Measurements from ENCODE around the gene HDGFL1.

HDGFL1 gene

DNA sequence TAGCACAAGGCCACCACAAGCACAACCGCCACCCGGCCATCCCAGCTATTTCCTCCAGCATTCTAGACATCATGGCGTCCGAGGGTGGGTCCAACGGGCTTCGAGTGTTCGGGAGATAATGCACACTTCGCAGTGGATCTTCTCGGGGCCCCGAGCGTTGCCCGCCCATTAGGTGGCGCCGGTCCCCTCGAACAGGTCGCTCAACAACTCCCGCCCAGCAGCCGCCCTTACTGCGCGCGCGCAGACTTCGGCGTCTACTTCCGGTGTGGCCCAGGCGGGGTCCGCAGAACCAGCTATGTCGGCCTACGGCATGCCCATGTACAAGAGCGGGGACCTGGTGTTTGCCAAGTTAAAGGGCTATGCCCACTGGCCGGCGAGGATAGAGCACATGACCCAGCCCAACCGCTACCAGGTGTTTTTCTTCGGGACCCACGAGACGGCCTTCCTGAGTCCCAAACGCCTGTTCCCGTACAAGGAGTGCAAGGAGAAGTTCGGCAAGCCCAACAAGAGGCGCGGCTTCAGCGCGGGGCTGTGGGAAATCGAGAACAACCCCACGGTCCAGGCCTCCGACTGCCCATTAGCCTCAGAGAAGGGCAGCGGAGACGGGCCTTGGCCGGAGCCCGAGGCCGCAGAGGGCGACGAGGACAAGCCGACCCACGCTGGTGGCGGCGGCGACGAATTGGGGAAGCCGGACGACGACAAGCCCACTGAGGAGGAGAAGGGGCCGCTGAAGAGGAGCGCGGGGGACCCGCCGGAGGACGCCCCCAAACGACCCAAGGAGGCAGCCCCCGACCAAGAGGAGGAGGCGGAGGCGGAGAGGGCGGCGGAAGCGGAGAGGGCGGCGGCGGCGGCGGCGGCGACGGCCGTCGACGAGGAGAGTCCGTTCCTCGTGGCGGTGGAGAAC lies at the start of gene HDGFL1:
Gene HDGFL1 (plus strand): TSS at position 286 of the 904 bp plus-strand sequence. CDS start 10 bp downstream, at position 296.
- no peak for DNase-seq (ENCODE audit: low spot score)

GRCh38 chr6:22521035-22521434 lies 48.3 kb upstream of the HDGFL1 start:
- DNase-seq (ENCODE audit: low spot score), result no peak

DNA sequence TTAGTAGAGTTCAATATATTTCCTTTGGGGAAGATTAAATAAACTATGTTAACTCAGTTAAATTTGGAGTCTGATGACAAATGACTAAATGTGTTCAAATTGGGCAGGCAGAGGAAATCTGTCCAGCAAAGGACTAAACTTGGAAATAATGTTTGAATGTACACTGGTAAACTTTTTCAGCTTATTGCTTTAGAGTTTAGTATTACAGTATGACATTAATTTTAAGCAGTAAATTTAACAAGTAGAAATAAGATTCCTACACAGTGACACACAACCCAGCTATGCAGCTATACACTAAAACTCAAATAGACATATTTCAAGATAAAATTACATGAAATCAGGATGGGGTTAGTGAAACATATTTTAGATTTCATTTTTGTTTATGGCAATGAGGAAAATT lies 42.6 kb upstream of the HDGFL1 start:
- no peak for DNase-seq (ENCODE audit: low spot score)

DNA sequence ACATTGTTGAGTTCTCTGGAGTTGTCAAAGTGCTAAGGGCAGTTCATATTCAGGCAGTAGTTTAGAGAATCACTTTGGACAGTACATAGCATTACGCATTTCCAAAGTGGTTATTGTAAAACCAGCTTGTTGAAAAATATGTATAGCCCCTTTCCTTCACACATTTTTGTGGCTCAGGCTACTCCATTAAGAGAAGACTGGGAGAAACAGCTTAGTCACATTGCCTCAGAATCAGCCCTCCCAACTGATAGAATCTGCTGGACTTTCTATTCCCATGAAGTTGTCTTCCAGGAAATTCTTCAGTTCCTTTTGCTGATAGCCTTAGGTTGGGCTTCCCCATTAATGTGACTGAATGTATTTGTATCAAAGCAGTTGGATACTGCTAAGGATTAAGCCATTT lies 39.5 kb upstream of the HDGFL1 start:
- no peak for DNase-seq (ENCODE audit: low spot score)

DNA sequence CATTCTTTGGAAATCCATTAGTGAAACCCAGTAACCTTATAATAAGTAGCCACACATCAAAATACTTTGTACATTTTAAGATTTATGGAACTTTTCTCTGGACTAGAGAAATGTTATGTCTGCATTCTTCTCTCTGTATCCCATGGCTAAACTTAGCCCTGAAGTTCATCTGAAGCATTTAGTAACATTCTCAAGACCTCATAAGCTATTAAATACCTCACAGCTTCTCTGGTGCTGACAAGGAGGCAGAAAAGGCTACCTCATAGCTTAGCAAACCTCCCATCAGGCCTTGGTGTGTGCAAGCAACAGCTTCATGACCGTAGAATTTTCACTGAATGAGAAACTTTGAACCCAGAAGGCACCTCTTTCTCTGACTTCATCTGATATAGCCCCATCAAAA lies 38.9 kb upstream of the HDGFL1 start:
- no peak for DNase-seq (ENCODE audit: low spot score)

DNA sequence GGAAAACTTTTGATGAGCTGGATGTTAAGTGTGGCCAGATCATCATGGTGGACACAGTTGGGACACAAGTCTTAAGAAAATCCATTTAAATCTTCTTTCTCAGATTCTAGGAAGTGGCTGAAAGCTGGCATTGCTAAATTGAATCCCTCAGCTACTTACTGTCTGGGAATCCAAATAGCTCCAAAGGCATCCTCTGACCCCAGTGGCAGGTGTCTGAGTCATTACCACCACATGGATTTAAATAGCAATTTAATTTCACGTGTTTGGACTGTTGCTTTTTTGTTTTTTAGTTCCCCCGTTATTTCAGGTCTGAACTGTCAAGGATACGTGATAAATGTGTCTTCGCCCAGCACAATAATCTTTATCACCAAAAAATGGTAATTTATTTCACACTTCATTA lies 33.2 kb upstream of the HDGFL1 start:
- DNase-seq (ENCODE audit: low spot score), result no peak

DNA sequence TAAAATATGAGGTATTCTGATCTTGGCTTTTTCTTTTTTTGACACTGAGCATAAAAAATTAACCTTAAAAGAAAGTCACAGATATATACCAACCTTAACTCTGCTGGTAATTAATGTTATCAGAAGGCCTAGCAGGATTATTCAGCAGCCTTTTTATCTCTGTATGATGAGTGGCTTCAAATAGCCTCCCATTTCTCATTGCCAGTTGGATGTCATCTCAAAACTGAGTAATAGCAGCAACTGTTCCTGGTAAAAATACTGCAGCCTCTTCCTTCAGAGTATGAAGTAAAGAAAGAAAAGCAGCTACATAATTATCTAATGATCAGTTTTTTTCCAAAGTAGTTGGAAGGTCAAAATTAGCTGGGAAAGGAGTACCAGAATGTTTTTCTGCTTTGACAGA lies 24.9 kb upstream of the HDGFL1 start:
- DNase-seq (ENCODE audit: low spot score), result no peak

- no peak for DNase-seq (ENCODE audit: low spot score)
Observed at GRCh38 chr6:22545051-22545450, 24.3 kb upstream of the HDGFL1 start.

DNA sequence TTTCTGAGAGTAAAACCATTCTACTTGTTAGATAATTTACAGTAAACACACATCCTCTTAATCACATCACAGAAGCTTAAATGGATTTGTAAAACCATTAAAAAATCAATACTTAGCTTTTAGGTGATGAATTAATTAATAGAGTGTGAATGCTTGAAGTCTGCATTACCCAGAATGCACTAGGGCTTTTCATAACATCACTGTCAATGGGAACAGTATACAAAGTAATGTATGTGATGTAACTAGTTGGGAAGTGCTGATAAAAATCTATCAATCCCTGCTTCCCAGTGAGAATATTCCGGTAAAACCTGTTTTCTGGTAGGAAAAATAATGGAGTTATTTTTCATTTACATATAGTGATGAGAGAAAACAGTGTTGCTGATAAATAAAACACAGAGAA lies 23.1 kb upstream of the HDGFL1 start:
- no peak for DNase-seq (ENCODE audit: low spot score)

GRCh38 chr6:22550971-22551670 lies 18.2 kb upstream of the HDGFL1 start:
- DNase-seq (ENCODE audit: low spot score), result no peak

DNA sequence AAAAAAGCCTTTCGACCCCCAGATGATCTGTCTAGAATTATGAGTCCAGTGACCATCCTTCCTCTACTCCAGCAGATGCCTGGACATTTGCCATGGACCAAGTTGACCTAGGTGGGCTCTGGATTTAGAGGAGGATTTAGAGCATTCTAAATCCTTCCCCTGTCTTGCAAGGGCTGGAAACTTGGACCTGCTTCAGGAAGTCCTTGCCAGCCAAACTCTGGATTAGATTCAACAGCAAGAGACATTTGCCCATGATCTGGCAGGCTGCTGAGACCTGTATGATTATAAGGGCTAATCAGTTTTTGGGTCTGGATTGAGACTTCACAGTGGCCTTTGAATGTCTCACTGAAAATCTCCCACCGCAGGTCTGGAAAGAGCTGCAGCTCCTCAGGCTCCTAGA lies 13.1 kb upstream of the HDGFL1 start:
- DNase-seq (ENCODE audit: low spot score), result no peak

DNA sequence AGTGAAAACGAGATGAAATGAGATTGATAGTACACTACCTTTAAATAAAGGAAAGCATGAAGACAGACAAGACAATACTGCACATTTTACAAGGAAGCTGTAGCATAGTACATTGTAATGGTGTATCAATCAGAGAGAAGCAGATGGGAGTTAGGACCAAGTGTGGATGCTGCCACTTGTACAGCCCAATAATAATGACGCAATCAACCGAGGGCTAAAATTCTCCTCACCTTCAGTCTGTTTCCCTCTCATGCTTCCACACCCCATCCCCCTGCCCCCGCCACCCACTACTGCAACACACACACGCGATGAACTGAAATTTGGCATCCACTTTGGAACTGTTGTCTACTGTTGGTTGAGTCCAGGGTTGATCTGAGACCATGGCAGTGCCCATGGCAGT lies 12.4 kb upstream of the HDGFL1 start:
- DNase-seq (ENCODE audit: low spot score), result no peak

DNA sequence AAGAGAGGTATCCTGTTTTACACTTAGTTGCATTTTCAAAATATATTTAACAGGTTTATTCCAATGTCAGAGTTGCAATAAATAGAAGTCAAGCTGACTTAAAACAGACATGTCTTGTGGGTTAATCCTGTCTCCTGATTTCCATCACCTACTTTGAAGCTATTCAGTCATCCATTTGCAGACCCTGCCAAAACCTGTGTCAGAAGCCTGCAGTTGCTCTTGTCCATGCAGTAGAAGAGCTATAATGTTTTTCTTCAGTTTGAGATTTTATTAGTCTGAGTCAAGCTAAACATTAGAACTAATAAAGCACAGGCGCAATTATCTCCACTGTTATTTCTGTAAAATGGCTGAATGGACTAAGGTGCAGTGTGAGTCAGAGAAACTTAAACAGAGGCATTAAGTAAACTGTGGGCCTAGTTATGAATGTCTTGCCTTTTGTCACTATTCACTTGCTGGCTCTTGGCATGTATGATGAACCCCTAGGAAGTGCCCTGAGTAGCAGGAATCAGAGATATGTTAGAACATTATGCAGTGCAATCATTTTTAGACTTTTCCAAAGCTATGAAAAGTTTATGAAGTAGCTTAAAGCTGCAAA lies 11.0 kb upstream of the HDGFL1 start:
- no peak for DNase-seq (ENCODE audit: low spot score)

DNA sequence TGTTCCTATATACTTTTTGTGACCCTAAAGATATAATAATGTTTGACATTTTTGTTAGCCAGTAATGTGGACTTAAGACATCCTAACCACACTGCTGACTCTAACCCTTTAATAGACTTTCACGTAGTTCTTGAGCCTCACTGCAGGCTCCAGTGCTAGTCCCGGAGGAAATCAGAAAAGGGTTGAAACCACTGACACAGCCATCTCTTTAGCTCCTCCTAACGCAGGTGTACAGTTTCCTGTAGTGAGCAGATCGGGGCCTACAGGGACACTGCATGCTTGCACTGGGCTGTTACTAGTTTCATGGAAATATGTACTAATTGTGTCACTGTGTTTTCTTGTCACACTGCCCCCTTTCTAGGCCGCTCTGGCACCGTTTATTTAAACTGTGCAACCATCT lies 512 bp upstream of the HDGFL1 start:
- no peak for DNase-seq (ENCODE audit: low spot score)

DNA sequence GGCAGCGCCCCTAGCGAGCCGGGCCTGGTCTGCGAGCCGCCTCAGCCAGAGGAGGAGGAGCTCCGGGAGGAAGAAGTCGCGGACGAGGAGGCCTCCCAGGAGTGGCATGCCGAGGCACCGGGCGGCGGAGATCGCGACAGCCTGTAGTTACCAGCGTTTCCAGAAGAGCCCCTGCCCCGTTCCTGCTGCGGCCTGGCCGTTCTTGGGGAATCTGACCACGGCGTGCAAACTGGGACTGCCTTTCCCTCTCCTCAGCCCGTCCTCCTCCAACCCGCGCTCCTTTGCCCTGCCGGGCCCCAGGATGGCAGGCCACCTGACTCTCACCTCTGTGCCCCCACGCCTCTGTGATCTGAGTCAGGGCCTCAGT lies 802 bp downstream of the HDGFL1 start:
- no peak for DNase-seq (ENCODE audit: low spot score)

- DNase-seq (ENCODE audit: low spot score), result no peak
Observed at GRCh38 chr6:22575190-22575589, 5.8 kb downstream of the HDGFL1 start.

GRCh38 chr6:22579439-22579838 lies 10.1 kb downstream of the HDGFL1 start:
- DNase-seq (ENCODE audit: low spot score), result no peak

DNA sequence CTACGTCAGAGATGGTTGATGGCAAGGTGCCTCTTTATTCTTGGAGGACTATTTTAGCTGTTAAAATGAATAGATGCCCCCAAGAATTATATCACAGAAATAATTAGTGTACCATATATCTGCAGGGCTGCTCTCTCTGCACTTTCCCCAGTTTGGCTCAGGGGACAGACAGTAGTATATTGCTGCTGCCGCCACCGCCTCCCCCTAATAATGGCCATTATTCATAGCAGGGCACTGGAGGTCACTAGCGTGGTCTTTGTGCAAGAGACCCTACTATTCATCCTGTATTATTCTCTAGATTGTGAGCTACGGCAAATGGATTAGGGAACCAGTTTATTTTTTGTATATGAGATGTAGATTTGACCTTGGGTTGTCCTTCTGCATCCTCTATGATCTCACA lies 11.0 kb downstream of the HDGFL1 start:
- no peak for DNase-seq (ENCODE audit: low spot score)

DNA sequence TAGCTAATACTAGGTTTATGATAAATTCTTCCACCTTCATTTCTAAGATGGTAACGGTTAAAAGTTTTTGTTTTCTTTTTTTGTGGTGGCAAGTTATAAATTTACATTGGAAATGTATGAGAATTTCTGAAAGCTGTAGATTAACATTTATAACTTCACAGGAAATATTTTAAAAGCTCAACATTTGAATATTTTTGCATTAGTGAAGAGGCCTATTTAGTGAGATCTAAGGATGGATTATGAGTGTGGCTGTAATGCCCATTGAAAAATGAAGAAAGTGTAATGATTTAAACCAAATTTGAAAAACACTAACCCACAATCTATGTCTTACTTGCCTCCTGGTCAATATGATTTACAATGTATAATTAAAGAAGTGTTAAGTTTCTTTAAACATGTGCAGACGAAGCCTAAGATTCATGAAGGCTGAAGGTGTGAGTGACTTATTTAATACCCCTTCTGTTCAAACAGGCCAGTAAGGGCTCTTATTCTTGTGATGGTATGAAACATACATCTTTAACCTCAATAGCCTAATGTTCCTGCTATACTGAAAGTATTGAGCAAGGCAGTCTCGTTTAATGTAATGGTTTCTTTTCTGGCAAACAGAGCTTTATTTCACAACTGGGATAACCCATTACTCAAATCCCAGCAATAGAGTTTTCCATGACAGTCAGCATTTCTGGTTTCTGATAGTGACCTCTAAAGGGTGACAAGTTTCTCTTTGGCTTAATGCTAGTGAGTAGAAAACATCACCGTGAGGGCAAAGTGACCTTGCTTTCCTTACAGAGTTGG lies 13.2 kb downstream of the HDGFL1 start:
- DNase-seq (ENCODE audit: low spot score), result no peak

- DNase-seq (ENCODE audit: low spot score), result no peak
Observed at GRCh38 chr6:22583230-22583629, 13.9 kb downstream of the HDGFL1 start.

DNA sequence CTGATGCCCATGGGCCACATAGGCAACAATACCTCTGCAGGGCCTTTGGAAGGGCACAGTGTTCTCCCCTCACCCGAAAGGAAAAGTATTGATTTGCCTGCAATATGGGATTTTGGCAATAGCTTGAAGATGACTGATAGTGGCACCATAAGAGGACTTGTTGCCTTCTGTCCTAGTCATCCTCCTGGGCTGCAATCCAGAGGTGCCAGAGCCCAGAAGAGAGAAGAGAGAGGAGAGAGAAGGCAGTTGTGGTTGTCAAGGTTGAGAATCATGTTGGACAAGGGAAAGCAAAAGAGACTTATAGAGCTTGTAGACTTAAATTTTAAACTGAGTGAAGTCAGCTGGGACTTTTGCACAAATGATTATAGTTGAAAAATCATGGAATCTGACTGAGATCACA lies 14.6 kb downstream of the HDGFL1 start:
- DNase-seq (ENCODE audit: low spot score), result no peak

DNA sequence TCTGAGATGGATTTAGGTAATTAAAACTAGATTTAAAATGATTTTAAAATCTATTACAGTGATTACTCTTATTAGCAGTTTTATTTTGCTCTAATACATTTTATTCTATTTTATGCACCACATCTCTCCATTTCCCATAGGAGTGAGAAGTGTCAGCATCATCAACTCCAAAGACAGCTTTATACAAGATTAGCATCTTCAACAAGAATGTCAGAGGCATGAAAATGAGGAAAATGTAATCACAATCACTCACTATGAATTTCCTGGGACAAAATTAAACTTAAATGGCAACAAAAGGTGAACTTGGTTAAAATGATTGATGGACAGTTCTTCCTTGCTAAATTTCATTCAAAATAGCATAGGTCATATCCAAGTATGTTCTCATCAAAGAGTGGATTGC lies 19.8 kb downstream of the HDGFL1 start:
- DNase-seq (ENCODE audit: low spot score), result no peak

Measured in ecto neural progenitor cell (in vitro differentiated cells).